Breast epithelium (tissue), 4 donors: Measurements from ENCODE around the gene STARD4. TPM values are rescaled to one million over a fixed set of nuclear protein-coding genes. Genes with fewer than 3 reads are reported as not detected.

ENCODE experiments used
- DNase-seq, 2 donors: peaks; one replicate each; pipeline ENCODE4 v3.0.0-alpha.2; 2019; ENCODE audit warnings: low spot score in 2 of 2
- H3K27ac ChIP-seq, 2 donors: fragments of 200-600 bp; sonication (generic) in 1 of 2; one replicate each; pipeline ENCODE4 v1.5.1; 2016 to 2019; ENCODE audit warnings: mild to moderate bottlenecking in 1 of 2
- H3K27me3 ChIP-seq, 2 donors: fragments of 200-600 bp; sonication (generic) in 1 of 2; one replicate each; pipeline versions ENCODE4 v1.5.1 to v1.6.0; 2017 to 2019; ENCODE audit warnings: control low read depth in 1 of 2, mild to moderate bottlenecking in 1 of 2
- H3K36me3 ChIP-seq: fragments of 200-600 bp; one replicate; pipeline ENCODE4 v1.5.1; 2019
- H3K4me1 ChIP-seq, 2 donors: fragments of 200-600 bp; sonication (generic); one replicate each; pipeline ENCODE4 v1.5.1; 2016 to 2019; ENCODE audit warnings: control low read depth in 1 of 2
- H3K4me3 ChIP-seq, 3 donors: fragments of 200-600 bp; sonication (generic); 1 replicate in 2 of 3; 2 replicates in 1 of 3; pipeline ENCODE4 v1.5.1; 2016 to 2019; ENCODE audit warnings: mild to moderate bottlenecking in 3 of 3, moderate library complexity in 2 of 3
- H3K9me3 ChIP-seq, 2 donors: fragments of 200-600 bp; sonication (generic) in 1 of 2; one replicate each; pipeline ENCODE4 v1.5.1; 2016 to 2019; ENCODE audit warnings: control low read depth in 1 of 2
- CTCF ChIP-seq, 3 donors: fragments of 450-650 bp; IDR thresholded peaks; one replicate each; pipeline ENCODE4 v1.5.1; 2016 to 2017; ENCODE audit warnings: antibody characterized with exemption in 3 of 3, mild to moderate bottlenecking in 3 of 3, moderate library complexity in 3 of 3
- POLR2A ChIP-seq: fragments of 450-650 bp; IDR thresholded peaks from one replicate; pipeline ENCODE4 v1.6.1; 2016; ENCODE audit warnings: antibody characterized with exemption, mild to moderate bottlenecking, moderate library complexity
- POLR2AphosphoS5 ChIP-seq, 3 donors: sonication (generic); formaldehyde crosslinking; IDR thresholded peaks; one replicate each; pipeline ENCODE4 v1.6.1; 2017; ENCODE audit warnings: antibody characterized with exemption in 3 of 3
- intact Hi-C: fragments of 100-400 bp; cut with DNase I; formaldehyde crosslinking; loops from one replicate; pipeline ENCODE4 v1.15.1; 2023; ENCODE audit warnings: low total_unique reads
- total RNA-seq, 3 donors: library from RNA; depleted of rRNA; stranded (reverse); fragments of >200 nt; gene quantifications; one replicate each; pipeline ENCODE4 v1.1.0, GENCODE V29; 2016

STARD4 gene
- total RNA-seq, 3 donors from 2014 or later, result 5.3 to 6.7 (median 5.6) TPM

- Histone ChIP-seq H3K36me3 (no peaks in the 10 kb centered on the region), H3K27ac (no peak overlapping the region), H3K4me1 (no peaks in the 10 kb centered on the region), H3K27me3 (no peaks in the 10 kb centered on the region), H3K4me3 (no peak overlapping the region), H3K9me3 (no peaks in the 10 kb centered on the region)
- no peak for DNase-seq
- TF ChIP-seq POLR2AphosphoS5 (IDR thresholded peaks at IDR 0.05), result no peak
- no peak for TF ChIP-seq POLR2A
- TF ChIP-seq CTCF (IDR thresholded peaks at IDR 0.05), result no peak
- intact Hi-C loops, result no loop called here
Measured at GRCh38 chr5:111493031-111493430, 19.3 kb downstream of the STARD4 start.

- DNase-seq, result no peak
- Histone ChIP-seq H3K4me1 (no peaks in the 10 kb centered on the region), H3K9me3 (no peaks in the 10 kb centered on the region), H3K36me3 (no peaks in the 10 kb centered on the region), H3K27me3 (no peaks in the 10 kb centered on the region), H3K4me3 (no peak overlapping the region), H3K27ac (no peak overlapping the region)
- TF ChIP-seq POLR2A (no peak), POLR2AphosphoS5 (IDR thresholded peaks at IDR 0.05) (no peak), CTCF (IDR thresholded peaks at IDR 0.05) (no peak)
- intact Hi-C loops, result no loop called here
Measured at GRCh38 chr5:111488353-111488752, 24.0 kb downstream of the STARD4 start.

- H3K9me3 ChIP-seq, result no peaks in the 10 kb centered on the region
- H3K27ac ChIP-seq, result no peak overlapping the region
- intact Hi-C loops, result no loop called here
- no peaks in the 10 kb centered on the region for H3K27me3 ChIP-seq
- TF ChIP-seq CTCF (IDR thresholded peaks at IDR 0.05), result no peak
- TF ChIP-seq POLR2A, result no peak
- no peak for TF ChIP-seq POLR2AphosphoS5 (IDR thresholded peaks at IDR 0.05)
- H3K4me1 ChIP-seq, result no peaks in the 10 kb centered on the region
- no peaks in the 10 kb centered on the region for H3K36me3 ChIP-seq
- H3K4me3 ChIP-seq, result no peak overlapping the region
- no peak for DNase-seq
Measured at GRCh38 chr5:111486926-111487325, 25.4 kb downstream of the STARD4 start.

GRCh38 chr5:111486055-111486454 lies 26.3 kb downstream of the STARD4 start:
- intact Hi-C loops, result no loop called here
- Histone ChIP-seq H3K4me1 (no peaks in the 10 kb centered on the region), H3K4me3 (no peak overlapping the region), H3K27ac (no peak overlapping the region), H3K9me3 (no peaks in the 10 kb centered on the region), H3K27me3 (no peaks in the 10 kb centered on the region), H3K36me3 (no peaks in the 10 kb centered on the region)
- DNase-seq, result no peak
- no peak for TF ChIP-seq POLR2A

GRCh38 chr5:111480346-111480745 lies 32.0 kb downstream of the STARD4 start:
- Histone ChIP-seq H3K36me3 (no peaks in the 10 kb centered on the region), H3K27me3 (no peaks in the 10 kb centered on the region), H3K9me3 (no peaks in the 10 kb centered on the region), H3K27ac (no peak overlapping the region), H3K4me1 (no peaks in the 10 kb centered on the region), H3K4me3 (no peak overlapping the region)
- TF ChIP-seq POLR2A, result no peak
- TF ChIP-seq CTCF (IDR thresholded peaks at IDR 0.05), result no peak
- TF ChIP-seq POLR2AphosphoS5 (IDR thresholded peaks at IDR 0.05), result no peak
- intact Hi-C loops, result no loop called here
- no peak for DNase-seq

GRCh38 chr5:111478898-111479297 lies 33.4 kb downstream of the STARD4 start:
- intact Hi-C loops, result no loop called here
- H3K4me1 ChIP-seq, result no peaks in the 10 kb centered on the region
- DNase-seq, result no peak
- H3K27me3 ChIP-seq, result no peaks in the 10 kb centered on the region
- H3K36me3 ChIP-seq, result no peaks in the 10 kb centered on the region
- H3K4me3 ChIP-seq, result no peak overlapping the region
- no peaks in the 10 kb centered on the region for H3K9me3 ChIP-seq
- no peak overlapping the region for H3K27ac ChIP-seq
- TF ChIP-seq POLR2AphosphoS5 (IDR thresholded peaks at IDR 0.05) (no peak), POLR2A (no peak)
